CD8-positive, alpha-beta memory T cell (primary cell): ENCODE data around the gene GAL3ST2. TPM values are rescaled to one million over a fixed set of nuclear protein-coding genes. Genes with fewer than 3 reads are reported as not detected.
A peak's percentile ranks its signal among the peaks of the same experiment; 100 is the strongest.

Source experiments
- CTCF ChIA-PET: fragments of 350-600 bp; sonication (Branson Sonifier 250); formaldehyde crosslinking; loops from one replicate; lab custom pipeline; 2021; ENCODE audit warnings: antibody characterized with exemption; lab: Charles Lee
- POLR2A ChIA-PET: fragments of 350-600 bp; sonication (Branson Sonifier 250); formaldehyde crosslinking; loops from one replicate; lab custom pipeline; 2021; ENCODE audit warnings: antibody characterized with exemption; lab: Charles Lee
- DNase-seq, 5 donors: peaks; one replicate each; pipeline versions ENCODE4 v3.0.0 to v3.0.0-alpha.2; 2020 to 2022; ENCODE audit warnings: mixed read lengths in 1 of 5
- H3K27ac ChIP-seq: one replicate; pipeline ENCODE4 v1.7.0; 2013; ENCODE audit warnings: low read depth, mild to moderate bottlenecking, low read length, moderate library complexity
- H3K27me3 ChIP-seq: 2 replicates; pipeline ENCODE4 v1.7.0; 2013; ENCODE audit warnings: low read length, mild to moderate bottlenecking; ENCODE audit not compliant: insufficient read depth, poor library complexity, severe bottlenecking
- H3K36me3 ChIP-seq: 2 replicates; pipeline ENCODE4 v1.7.0; 2013; ENCODE audit warnings: mild to moderate bottlenecking, low read length, moderate library complexity; ENCODE audit not compliant: insufficient read depth
- H3K4me1 ChIP-seq: 2 replicates; pipeline ENCODE4 v1.7.0; 2013; ENCODE audit warnings: mild to moderate bottlenecking, low read length, moderate library complexity; ENCODE audit not compliant: insufficient read depth
- H3K4me3 ChIP-seq: 2 replicates; pipeline ENCODE4 v1.7.0; 2013; ENCODE audit warnings: mild to moderate bottlenecking, low read length
- H3K9me3 ChIP-seq: 2 replicates; pipeline ENCODE4 v1.7.0; 2013; ENCODE audit warnings: mild to moderate bottlenecking, low read length
- H3K27ac Mint-ChIP-seq, 8 donors: one replicate each; pipeline ENCODE4 v1.8.0; 2020 to 2021; ENCODE audit warnings: mixed read lengths in 8 of 8, mild to moderate bottlenecking in 6 of 8, inconsistent platforms in 3 of 8, moderate library complexity in 3 of 8
- H3K27me3 Mint-ChIP-seq, 2 donors: one replicate each; pipeline ENCODE4 v1.8.0; 2020 to 2021; ENCODE audit warnings: mixed read lengths in 2 of 2, mild to moderate bottlenecking in 1 of 2, moderate library complexity in 1 of 2
- H3K36me3 Mint-ChIP-seq, 3 donors: one replicate each; pipeline ENCODE4 v1.8.0; 2020 to 2021; ENCODE audit warnings: mixed read lengths in 3 of 3, inconsistent platforms in 1 of 3, mild to moderate bottlenecking in 1 of 3
- H3K4me1 Mint-ChIP-seq, 3 donors: one replicate each; pipeline ENCODE4 v1.8.0; 2020 to 2021; ENCODE audit warnings: mixed read lengths in 3 of 3, inconsistent platforms in 1 of 3, mild to moderate bottlenecking in 1 of 3
- H3K4me3 Mint-ChIP-seq, 7 donors: one replicate each; pipeline ENCODE4 v1.8.0; 2020 to 2021; ENCODE audit warnings: mixed read lengths in 7 of 7, mild to moderate bottlenecking in 6 of 7, moderate library complexity in 4 of 7, inconsistent platforms in 2 of 7
- H3K9me3 Mint-ChIP-seq, 5 donors: one replicate each; pipeline ENCODE4 v1.8.0; 2020 to 2022; ENCODE audit warnings: mixed read lengths in 5 of 5, mild to moderate bottlenecking in 3 of 5, moderate library complexity in 2 of 5, inconsistent platforms in 1 of 5
- polyA plus RNA-seq: library from polyadenylated mRNA; unstranded; fragments of 300-500 nt; fragmentation: Illumina TruSeq; gene quantifications from one replicate; pipeline ENCODE4 v1.2.3, GENCODE V29; 2021
- total RNA-seq, 2 experiments: library from RNA; stranded (reverse); gene quantifications; one replicate each; pipeline ENCODE4 v1.2.3, GENCODE V29; 2021

Gene GAL3ST2
- total and polyA plus RNA-seq, 3 experiments from 2014 or later = 0.16 TPM; not detected in 2

- Mint-ChIP-seq H3K9me3 (peaks cover 0 to 2% (median 0%) of the 10 kb centered on the region in 5 donors), H3K4me1 (peaks cover 34 to 48% (median 42%) of the 10 kb centered on the region in 3 donors), H3K27ac (peak overlapping the region in 7 of 8 donors; percentile 43 to 88 (median 78)), H3K36me3 (no peaks in the 10 kb centered on the region), H3K4me3 (peak overlapping the region; percentile 68 to 91 (median 80)), H3K27me3 (no peaks in the 10 kb centered on the region)
- POLR2A ChIA-PET = interaction anchor here (0.6 to 1.9 kb wide), 14 partner anchors 11 to 742 kb away, joined by 3 to 15 read pairs (median 4); partner anchors contain the start of genes D2HGDH and MTERF4
- Histone ChIP-seq H3K36me3 (no peaks in the 10 kb centered on the region), H3K9me3 (no peaks in the 10 kb centered on the region), H3K27ac (peak overlapping the region; percentile 47), H3K4me3 (peak overlapping the region; percentile 41), H3K4me1 (peaks cover 23% of the 10 kb centered on the region), H3K27me3 (no peaks in the 10 kb centered on the region)
- peak; percentile 53 to 85 (median 75) for DNase-seq
- CTCF ChIA-PET = interaction anchor here (0.8 to 2.0 kb wide), 8 partner anchors 9 to 146 kb away, joined by 3 to 8 read pairs (median 4); no protein-coding TSS in a partner anchor
These were observed 67.6 kb downstream of the GAL3ST2 start for GRCh38 chr2:241844066-241844728.

- CTCF ChIA-PET = interaction anchor here (0.8 to 2.0 kb wide), 9 partner anchors 10 to 147 kb away, joined by 3 to 8 read pairs (median 4); no protein-coding TSS in a partner anchor
These were observed 68.4 kb downstream of the GAL3ST2 start for GRCh38 chr2:241844831-241845578.

GRCh38 chr2:241846406-241846805, 69.8 kb downstream of the GAL3ST2 start:
- Mint-ChIP-seq H3K4me1 (peaks cover 28 to 39% (median 37%) of the 10 kb centered on the region in 3 donors), H3K27ac (peak overlapping the region in 4 of 8 donors; percentile 30 to 88 (median 76)), H3K4me3 (peak overlapping the region in 6 of 7 donors; percentile 43 to 76 (median 54)), H3K36me3 (peaks cover 0 to 3% (median 0%) of the 10 kb centered on the region in 3 donors), H3K27me3 (no peaks in the 10 kb centered on the region), H3K9me3 (peaks cover 0 to 2% (median 0%) of the 10 kb centered on the region in 5 donors)
- H3K27me3 ChIP-seq = no peaks in the 10 kb centered on the region
- ChIA-PET POLR2A (no interaction called here), CTCF (interaction anchor here (1.7 kb wide), 1 partner anchor 12 kb away, joined by 4 read pairs; no protein-coding TSS in a partner anchor)
- H3K4me3 ChIP-seq = no peak overlapping the region
- H3K9me3 ChIP-seq = no peaks in the 10 kb centered on the region
- DNase-seq = no peak
- H3K27ac ChIP-seq = no peak overlapping the region
- H3K4me1 ChIP-seq = peaks cover 23% of the 10 kb centered on the region
- H3K36me3 ChIP-seq = no peaks in the 10 kb centered on the region

More at GRCh38 chr2:241844831-241845578, 68.4 kb downstream of the GAL3ST2 start:
- H3K9me3 Mint-ChIP-seq = peaks cover 0 to 2% (median 0%) of the 10 kb centered on the region in 5 donors
- H3K4me1 ChIP-seq = peaks cover 23% of the 10 kb centered on the region
- H3K27me3 Mint-ChIP-seq = no peaks in the 10 kb centered on the region
- POLR2A ChIA-PET = interaction anchor here (0.6 to 1.9 kb wide), 13 partner anchors 10 to 743 kb away, joined by 3 to 15 read pairs (median 4); partner anchors contain the start of genes D2HGDH and MTERF4
- H3K27ac Mint-ChIP-seq = peak overlapping the region; percentile 21 to 83 (median 60)
- no peaks in the 10 kb centered on the region for H3K9me3 ChIP-seq
- no peak for DNase-seq
- H3K27me3 ChIP-seq = no peaks in the 10 kb centered on the region
- H3K27ac ChIP-seq = peak overlapping the region; percentile 47
- H3K4me3 Mint-ChIP-seq = peak overlapping the region; percentile 61 to 80 (median 79)
- H3K4me3 ChIP-seq = peak overlapping the region; percentile 41
- no peaks in the 10 kb centered on the region for H3K36me3 ChIP-seq
- H3K4me1 Mint-ChIP-seq = peaks cover 33 to 46% (median 42%) of the 10 kb centered on the region in 3 donors
- H3K36me3 Mint-ChIP-seq = no peaks in the 10 kb centered on the region

GRCh38 chr2:241848761-241849615, 72.4 kb downstream of the GAL3ST2 start:
- Histone ChIP-seq H3K36me3 (no peaks in the 10 kb centered on the region), H3K9me3 (no peaks in the 10 kb centered on the region), H3K27me3 (no peaks in the 10 kb centered on the region), H3K27ac (no peak overlapping the region), H3K4me1 (peaks cover 14% of the 10 kb centered on the region), H3K4me3 (no peak overlapping the region)
- H3K9me3 Mint-ChIP-seq = peaks cover 0 to 2% (median 0%) of the 10 kb centered on the region in 5 donors
- H3K36me3 Mint-ChIP-seq = peaks cover 0 to 10% (median 0%) of the 10 kb centered on the region in 3 donors
- DNase-seq = peak in 1 of 5 donors; percentile 50
- peaks cover 18 to 24% (median 23%) of the 10 kb centered on the region in 3 donors for H3K4me1 Mint-ChIP-seq
- ChIA-PET CTCF (no interaction called here), POLR2A (no interaction called here)
- no peak overlapping the region for H3K4me3 Mint-ChIP-seq
- no peaks in the 10 kb centered on the region for H3K27me3 Mint-ChIP-seq
- peak overlapping the region in 2 of 8 donors; percentile 12 to 20 for H3K27ac Mint-ChIP-seq

- ChIA-PET POLR2A (no interaction called here), CTCF (interaction anchor here (0.8 kb wide), 1 partner anchor 10 kb away, joined by 4 read pairs; no protein-coding TSS in a partner anchor)
- DNase-seq = peak in 1 of 5 donors; percentile 44
- Histone ChIP-seq H3K9me3 (no peaks in the 10 kb centered on the region), H3K36me3 (no peaks in the 10 kb centered on the region), H3K27me3 (no peaks in the 10 kb centered on the region), H3K4me1 (peaks cover 9% of the 10 kb centered on the region), H3K27ac (no peak overlapping the region), H3K4me3 (no peak overlapping the region)
- H3K4me3 Mint-ChIP-seq = no peak overlapping the region
- no peaks in the 10 kb centered on the region for H3K27me3 Mint-ChIP-seq
- H3K27ac Mint-ChIP-seq = peak overlapping the region in 1 of 8 donors; percentile 20
- peaks cover 0 to 10% (median 0%) of the 10 kb centered on the region in 3 donors for H3K36me3 Mint-ChIP-seq
- peaks cover 18 to 22% (median 19%) of the 10 kb centered on the region in 3 donors for H3K4me1 Mint-ChIP-seq
- peaks cover 0 to 2% (median 0%) of the 10 kb centered on the region in 5 donors for H3K9me3 Mint-ChIP-seq
These were observed 73.3 kb downstream of the GAL3ST2 start for GRCh38 chr2:241849616-241850543.

GRCh38 chr2:241850544-241851324, 74.1 kb downstream of the GAL3ST2 start:
- Mint-ChIP-seq H3K4me3 (no peak overlapping the region), H3K4me1 (peaks cover 14 to 21% (median 14%) of the 10 kb centered on the region in 3 donors), H3K36me3 (peaks cover 0 to 11% (median 0%) of the 10 kb centered on the region in 3 donors), H3K27me3 (no peaks in the 10 kb centered on the region), H3K9me3 (peaks cover 0 to 2% (median 0%) of the 10 kb centered on the region in 5 donors), H3K27ac (peak overlapping the region in 1 of 8 donors; percentile 39)
- no peak for DNase-seq
- H3K27ac ChIP-seq = no peak overlapping the region
- no peaks in the 10 kb centered on the region for H3K9me3 ChIP-seq
- POLR2A ChIA-PET = no interaction called here
- H3K27me3 ChIP-seq = no peaks in the 10 kb centered on the region
- CTCF ChIA-PET = interaction anchor here (0.8 kb wide), 1 partner anchor 9 kb away, joined by 4 read pairs; no protein-coding TSS in a partner anchor
- peaks cover 7% of the 10 kb centered on the region for H3K4me1 ChIP-seq
- H3K36me3 ChIP-seq = no peaks in the 10 kb centered on the region
- H3K4me3 ChIP-seq = no peak overlapping the region
